Measurements from ENCODE around the gene RASD2.

RASD2 gene

GRCh38 chr22:35601013-35601580 is 60.5 kb downstream of the RASD2 start:
- no peak overlapping the region for H3K4me3 ChIP-seq (ENCODE audit: low read depth, low read length)
- no peak for TF ChIP-seq CTCF (IDR thresholded peaks at IDR 0.05; ENCODE audit: low read depth, low read length)

DNA sequence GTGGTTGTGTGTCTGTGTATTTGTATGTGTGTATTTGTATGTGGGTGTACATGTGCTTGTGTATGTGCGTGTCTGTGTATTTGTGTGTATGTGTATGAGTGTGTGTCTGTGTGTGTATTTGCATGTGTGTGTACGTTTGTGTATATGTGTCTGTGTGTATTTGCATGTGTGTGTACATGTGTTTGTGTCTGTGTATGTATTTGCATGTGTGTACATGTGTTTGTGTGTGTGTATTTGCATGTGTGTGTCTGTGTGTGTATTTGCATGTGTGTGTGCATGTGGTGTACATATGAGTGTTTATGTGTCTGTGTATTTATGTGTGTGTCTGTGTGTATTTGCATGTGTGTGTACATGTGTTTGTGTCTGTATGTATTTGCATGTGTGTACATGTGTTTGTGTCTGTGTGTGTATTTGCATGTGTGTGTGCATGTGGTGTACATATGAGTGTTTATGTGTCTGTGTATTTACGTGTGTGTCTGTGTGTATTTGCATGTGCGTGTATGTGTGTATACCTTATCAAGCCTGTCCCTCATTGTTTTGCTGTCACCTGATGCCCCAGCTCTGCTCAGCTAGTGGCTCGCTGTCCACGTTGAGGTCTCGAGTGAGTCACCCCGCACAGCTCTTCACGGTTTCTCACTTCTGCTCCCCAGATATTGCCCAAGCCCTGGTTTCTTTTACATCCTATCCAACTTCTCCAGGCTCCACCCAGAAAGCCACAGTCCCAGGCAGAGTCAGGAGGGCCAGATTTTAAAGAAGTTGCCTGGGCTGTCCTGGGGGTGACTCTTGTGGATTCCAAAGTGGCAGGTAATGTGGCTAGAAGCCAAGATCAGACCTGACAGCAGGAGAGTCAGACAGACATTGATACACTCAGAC is 61.3 kb downstream of the RASD2 start:
- no peak for TF ChIP-seq CTCF (IDR thresholded peaks at IDR 0.05; ENCODE audit: low read depth, low read length)
- no peak overlapping the region for H3K4me3 ChIP-seq (ENCODE audit: low read depth, low read length)

Measured in WI38 (cell line).